Right ventricle myocardium inferior (tissue), 1 donor: ENCODE data around the gene GOSR1. TPM values are rescaled to one million over a fixed set of nuclear protein-coding genes. Genes with fewer than 3 reads are reported as not detected.
"Not testable (repeated sequence)": the region's sequence is repeated elsewhere in the genome, so short reads cannot be mapped to it uniquely, and the experiment has no call there.

Source experiments
- ATAC-seq: fragments of 200-7000 bp; cut with Tn5 transposase; one replicate; pipeline ENCODE4 v1.9.1; 2020; ENCODE audit warnings: mild to moderate bottlenecking, moderate library complexity
- DNase-seq: peaks from one replicate; pipeline ENCODE4 v3.0.0; 2021; ENCODE audit errors: missing footprints
- intact Hi-C: fragments of 100-400 bp; cut with DNase I; formaldehyde crosslinking; loops from one replicate; pipeline ENCODE4 v1.11.0; 2022
- total RNA-seq: library from RNA; stranded (reverse); fragmentation: NEBNext Ultra II Directional; extraction: Animal tissue kit (Norgen Biotek cat#: 25700); gene quantifications from one replicate; pipeline ENCODE4 v1.2.1, GENCODE V29; 2021
- donor health status: DM: no; HTN: yes; CAD: no; lungs with severe emphysema.

Gene GOSR1
- total RNA-seq, 1 donor from 2014 or later, result 28.8 TPM

DNA sequence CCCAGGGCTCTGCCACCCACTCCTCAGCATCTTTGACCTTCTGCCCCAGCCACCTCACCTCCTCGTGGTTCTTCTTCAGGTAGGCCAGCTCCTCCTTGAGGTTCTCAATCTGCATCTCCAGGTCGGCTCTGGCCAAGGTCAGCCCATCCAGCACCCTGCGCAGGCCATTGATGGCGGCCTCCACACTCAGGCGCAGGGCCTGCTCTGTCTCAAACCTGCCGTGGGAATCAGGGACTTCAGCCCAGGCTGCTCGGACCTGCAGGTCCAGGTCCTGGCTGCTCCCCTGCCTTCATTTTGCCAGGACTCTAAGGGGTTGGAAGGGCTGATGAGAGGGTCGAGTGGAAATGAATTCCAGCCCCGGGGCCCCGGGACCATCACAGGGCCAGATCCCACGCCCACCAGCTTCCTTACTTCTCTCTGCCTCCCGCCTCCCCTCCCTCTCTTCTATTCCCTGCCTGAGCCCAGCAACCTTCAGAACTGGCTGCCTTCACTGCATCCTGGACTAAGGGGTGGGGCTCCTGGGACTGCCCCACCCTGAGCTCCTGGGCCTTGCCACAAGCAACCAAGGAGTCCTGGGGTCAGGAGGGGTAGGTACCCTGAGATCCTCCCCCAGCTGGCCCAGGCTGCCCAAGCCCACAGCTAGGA lies 92.4 kb downstream of the GOSR1 start:
- intact Hi-C loops, DNase-seq, ATAC-seq: not testable (repeated sequence)

DNA sequence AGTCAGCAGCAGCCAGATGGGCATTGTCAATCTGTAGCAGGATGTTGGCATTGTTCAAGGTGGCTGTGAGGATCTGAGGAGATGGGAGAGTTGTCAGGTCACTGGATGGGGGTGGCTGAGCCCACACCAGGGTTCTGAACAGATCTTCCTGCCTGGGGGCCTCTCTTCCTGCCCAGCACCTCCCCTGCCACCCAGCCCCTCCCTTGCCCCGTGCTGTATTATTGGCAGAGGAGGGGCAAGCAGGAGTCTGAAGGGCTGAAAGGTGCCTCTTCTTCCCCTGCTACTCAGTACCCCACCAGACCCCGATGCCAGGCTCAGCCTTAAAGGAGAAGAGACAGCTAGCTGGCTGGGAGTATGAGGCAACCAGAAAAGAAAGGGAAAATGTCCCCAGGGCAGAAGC lies 93.0 kb downstream of the GOSR1 start:
- no peak for DNase-seq
- ATAC-seq, result no peak
- intact Hi-C loops, result no loop called here

DNA sequence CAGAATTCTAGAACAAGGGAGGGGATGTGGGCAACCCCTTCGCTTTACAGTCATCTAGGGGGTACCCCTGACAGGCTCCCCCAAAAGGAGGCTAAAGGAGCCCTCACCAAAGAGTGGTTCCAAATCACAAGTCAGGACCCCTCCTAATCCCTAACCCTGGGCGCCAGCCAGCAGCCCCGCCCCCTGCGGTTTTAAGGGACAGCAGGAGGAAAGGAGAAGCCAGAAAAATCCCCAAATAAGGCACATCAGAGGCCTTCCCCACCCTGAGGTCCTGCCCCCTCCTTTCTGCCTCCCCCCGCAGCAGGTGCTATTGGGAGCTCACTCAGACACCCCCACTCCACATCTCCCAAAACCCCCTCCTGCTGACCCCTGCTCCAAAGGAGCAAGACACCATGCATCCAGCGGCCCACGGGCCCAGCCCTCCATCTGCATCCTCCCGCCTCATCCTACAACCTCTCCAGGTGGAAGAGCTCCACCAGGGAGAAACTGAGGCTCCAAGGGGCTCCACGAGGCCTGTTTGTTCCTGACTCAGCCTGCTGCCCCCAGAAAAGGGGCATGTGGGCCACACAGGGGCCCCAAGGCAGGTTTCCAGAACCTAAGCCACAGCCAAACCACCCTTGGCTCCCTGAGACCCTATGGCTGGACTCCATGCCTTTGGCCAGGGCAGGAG lies 93.5 kb downstream of the GOSR1 start:
- DNase-seq (no peak), ATAC-seq (no peak)
- intact Hi-C loops, result no loop called here

DNA sequence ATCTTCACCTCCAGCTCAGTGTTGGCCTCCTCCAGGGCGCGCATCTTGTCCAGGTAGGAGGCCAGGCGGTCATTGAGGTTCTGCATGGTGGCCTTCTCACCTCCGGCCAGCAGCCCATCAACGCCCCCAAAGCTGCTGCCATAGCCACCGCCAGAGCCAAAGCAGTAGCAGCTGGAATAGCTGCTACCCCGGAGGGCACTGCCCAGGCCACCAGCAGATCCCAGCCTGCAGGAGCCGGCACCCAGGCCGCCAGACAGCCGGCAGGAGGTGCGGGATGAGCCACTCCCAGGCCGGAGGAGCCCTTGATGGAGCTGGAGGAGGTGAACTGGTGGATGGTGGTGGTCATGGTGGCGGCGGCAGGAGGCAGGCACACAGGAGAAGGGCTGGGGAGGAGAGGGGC lies 94.2 kb downstream of the GOSR1 start:
- ATAC-seq, DNase-seq, intact Hi-C loops: not testable (repeated sequence)

DNA sequence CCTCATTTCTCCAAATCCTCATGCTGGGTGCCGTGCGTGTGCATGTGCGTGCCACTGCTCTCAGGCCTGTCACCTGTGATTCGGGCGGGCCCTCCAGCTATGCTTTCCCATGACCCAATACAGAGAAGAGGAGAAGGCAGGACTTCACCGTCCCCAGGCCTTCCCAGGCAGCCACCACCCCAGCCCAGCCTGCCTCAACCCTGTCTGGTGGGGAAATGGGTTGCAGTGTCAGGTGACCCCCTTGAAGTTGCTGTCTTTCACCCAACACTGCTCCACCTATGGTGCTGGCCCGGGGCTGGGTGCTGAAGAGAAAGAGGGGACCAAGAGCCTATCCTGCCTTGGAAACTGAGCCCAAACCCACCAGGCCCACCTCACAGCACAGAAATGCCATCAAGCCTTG lies 94.7 kb downstream of the GOSR1 start:
- DNase-seq (no peak), ATAC-seq (no peak)
- intact Hi-C loops, result no loop called here

DNA sequence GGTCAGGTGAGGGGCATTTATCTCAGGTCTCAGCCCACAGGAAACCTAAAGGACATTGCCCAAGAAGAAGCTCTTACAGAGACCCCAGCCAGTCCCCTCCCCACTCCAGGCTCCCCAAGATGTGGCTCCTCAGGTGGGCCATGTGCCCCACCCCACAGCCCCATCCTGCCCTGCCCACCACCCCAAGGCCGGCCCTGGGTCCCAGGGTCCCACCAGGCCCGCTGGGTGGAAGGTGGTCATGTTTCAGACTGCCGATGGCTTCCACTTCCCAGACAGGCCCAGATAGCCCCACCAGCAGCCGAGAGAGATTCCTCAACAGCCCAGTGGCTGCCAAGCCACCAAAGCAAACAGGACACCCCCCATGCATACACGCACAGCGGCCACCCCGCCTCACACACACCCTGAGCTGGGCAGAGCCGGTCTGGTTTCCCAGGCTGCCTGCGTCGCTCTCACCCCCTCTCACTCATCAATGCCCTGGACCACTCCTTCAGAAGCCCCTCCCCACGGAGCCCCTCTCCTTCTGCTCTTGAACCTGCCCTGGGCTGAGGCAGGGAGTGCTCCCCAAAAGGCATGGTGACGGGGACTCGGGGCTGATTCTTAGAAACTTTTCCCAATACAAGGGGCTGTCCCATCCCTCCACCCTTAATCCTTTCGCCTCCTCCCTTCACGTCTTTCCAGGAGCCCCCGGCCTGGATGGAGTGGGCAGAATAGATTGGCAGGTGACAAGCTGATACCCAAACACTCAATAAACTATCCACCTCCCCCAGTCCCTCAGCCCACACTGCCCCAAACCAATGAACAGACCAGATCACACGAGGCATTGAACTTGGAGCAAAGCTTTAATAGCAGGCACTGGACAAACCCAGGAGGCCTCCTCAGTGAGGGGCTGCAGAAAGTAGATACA lies 95.7 kb downstream of the GOSR1 start:
- intact Hi-C loops, ATAC-seq, DNase-seq: not testable (repeated sequence)

DNA sequence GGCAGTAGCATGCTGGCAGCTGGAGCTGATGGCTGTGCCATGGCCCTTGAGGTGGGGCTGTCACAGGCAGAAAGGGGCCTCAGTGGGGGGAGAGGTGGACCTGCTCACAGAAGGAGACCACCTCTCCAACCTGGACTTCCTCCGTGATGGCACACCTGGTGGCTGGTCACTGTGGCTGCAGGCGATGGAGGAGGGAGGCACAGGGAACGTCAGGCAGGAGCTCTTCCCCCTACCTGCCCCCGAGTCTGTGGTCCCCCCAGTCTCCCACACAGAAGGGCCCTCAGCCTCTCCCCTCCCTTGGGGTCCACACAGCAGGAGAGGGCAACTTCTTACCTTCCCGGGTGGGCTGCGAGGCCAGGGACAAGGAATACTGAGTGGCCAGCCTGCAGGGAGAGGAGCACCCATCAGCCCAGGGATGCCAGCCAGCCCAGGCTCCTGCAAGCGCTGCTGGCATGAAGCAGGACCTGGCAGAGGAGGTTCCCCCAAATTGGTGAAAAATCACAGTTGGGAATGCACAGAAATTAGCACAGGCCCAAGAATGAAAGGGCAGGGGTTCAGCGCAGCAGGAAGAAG lies 96.5 kb downstream of the GOSR1 start:
- intact Hi-C loops, result no loop called here
- DNase-seq, result no peak
- ATAC-seq, result no peak

DNA sequence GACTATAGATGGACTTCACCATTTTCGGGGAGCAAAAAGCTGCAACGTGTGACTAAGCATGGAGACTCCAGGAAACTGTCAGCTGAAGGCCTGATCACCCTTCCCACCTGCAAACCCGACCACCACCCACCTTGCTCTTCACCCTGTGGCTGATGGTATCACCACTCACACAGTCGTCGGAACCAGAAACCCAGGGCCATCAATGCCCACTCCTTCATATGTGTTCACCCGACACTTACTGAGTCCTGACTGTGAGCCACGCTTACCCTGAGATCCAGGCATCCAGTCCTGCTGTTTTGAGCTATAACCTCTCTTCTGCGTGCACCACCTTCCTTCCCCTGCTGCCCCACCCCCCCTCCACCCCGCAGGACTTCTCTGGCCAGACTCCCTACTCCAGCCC lies 97.1 kb downstream of the GOSR1 start:
- DNase-seq, intact Hi-C loops, ATAC-seq: not testable (repeated sequence)

DNA sequence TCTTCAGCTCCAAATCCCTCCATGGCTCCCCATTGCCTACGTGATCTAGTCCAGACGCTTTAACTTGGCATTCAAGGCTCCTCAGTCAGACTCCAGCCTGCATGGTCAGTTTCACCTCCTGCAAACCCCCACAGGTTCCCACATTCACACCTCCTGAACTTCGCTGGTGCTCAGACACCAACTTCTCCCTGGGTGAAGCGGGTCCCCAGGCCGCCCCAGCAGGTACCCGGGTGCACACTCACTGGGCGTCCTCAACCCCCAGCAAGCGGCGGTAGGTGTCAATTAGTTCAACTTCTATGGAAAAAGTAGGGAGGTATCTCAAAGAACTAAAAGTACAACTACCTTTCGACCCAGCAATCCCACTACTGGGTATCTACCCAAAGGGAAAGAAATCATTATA lies 97.6 kb downstream of the GOSR1 start:
- DNase-seq, intact Hi-C loops, ATAC-seq: not testable (repeated sequence)

DNA sequence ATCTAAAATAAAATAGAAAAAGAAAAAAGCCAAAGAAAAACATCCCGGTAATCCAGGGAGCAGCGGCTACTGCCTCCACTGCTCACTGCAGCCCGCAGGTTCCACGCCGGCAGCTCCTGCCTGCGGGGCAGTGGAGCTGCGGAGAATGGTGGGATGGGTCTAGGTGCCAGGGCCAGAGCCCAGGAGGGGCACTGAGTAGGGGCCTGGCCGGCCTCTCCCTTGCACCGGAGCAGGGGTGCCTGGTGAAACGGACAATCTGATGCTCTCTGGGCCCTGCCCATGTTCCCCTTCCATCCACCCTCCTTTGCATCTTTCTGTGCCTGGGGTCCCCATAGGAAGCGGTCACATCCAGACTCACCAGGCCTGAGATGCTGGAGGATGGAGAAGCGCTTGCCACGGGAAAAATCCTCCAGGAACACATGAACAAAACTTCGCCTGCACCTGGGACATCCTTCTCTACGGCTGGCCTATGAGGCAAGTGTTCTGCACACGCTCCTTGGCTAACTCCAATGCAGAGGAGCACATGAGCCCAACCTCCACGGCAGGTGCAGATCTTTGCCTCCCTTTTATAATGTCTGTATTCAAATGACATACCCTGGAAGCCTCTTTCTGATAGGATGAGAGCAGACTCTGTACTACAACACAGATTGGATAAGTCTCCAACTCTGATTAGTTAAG lies 98.6 kb downstream of the GOSR1 start:
- intact Hi-C loops, ATAC-seq, DNase-seq: not testable (repeated sequence)

DNA sequence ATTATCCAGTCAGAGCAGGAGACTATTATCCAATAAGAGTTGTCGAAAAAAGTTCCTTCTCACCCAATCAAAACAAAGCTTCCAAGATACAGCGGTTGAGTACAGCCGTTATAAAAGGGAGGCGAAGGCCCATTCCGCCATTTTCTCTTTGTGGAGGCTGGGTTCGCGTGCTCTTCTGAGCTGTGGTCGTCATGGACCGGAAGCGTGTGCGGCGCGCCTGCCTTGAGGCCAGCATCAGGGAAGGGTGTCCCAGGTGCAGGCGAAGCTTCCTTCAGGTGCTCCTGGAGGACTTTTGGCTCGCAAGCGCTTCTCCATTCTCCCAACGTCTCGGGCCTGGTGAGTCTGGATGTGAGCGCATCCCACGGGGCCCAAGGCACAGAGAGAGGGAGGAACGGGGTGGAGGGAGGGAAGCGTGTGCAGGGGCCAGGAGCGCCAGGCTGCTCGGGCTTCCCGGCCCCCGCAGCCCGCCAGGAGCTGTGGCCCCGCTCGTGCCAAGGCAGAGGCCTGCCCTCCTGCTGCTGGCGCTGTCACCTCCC lies 99.2 kb downstream of the GOSR1 start:
- no peak for ATAC-seq
- intact Hi-C loops, result no loop called here
- no peak for DNase-seq

Other genes with a start within 250 kb of the GOSR1 start
- gene SLC6A4, start 241.7 kb upstream of the GOSR1 start, total RNA-seq, result 0.22 TPM
- 13.8 TPM for gene BLMH, start 185.5 kb upstream of the GOSR1 start, total RNA-seq
- gene TMIGD1, start 143.4 kb upstream of the GOSR1 start, total RNA-seq, result not detected
- gene CPD, start 98.5 kb upstream of the GOSR1 start, total RNA-seq, result 20.2 TPM